ENCODE data around the gene SLC7A11.

GRCh38 chr4:138190452-138190858, 51.7 kb downstream of the SLC7A11 start:
- TF ChIP-seq POLR2AphosphoS5 (IDR thresholded peaks at IDR 0.05; ENCODE audit: low read depth) (no peak), CTCF (conservative IDR thresholded peaks at IDR 0.05; ENCODE audit: low read depth in 2 of 2) (no peak), EZH2 (IDR thresholded peaks at IDR 0.05; ENCODE audit: low read depth, unreplicated experiment) (no peak), JUNB (IDR thresholded peaks at IDR 0.05; ENCODE audit: unreplicated experiment) (no peak), EZH2phosphoT487 (IDR thresholded peaks at IDR 0.05; ENCODE audit: unreplicated experiment) (no peak), ZNF331 (CRISPR knock-in tag; IDR thresholded peaks at IDR 0.05; ENCODE audit: low read depth) (no peak), NANOG (IDR thresholded peaks at IDR 0.05; ENCODE audit: borderline replicate concordance) (no peak), CREB1 (CRISPR knock-in tag; IDR thresholded peaks at IDR 0.05; ENCODE audit: low read depth) (no peak), ZNF114 (CRISPR knock-in tag; IDR thresholded peaks at IDR 0.05) (no peak), ETS1 (IDR thresholded peaks at IDR 0.05) (no peak), STAT1 (IDR thresholded peaks at IDR 0.05; ENCODE audit: unreplicated experiment) (no peak)
- TF ChIP-seq, protein P1, sequence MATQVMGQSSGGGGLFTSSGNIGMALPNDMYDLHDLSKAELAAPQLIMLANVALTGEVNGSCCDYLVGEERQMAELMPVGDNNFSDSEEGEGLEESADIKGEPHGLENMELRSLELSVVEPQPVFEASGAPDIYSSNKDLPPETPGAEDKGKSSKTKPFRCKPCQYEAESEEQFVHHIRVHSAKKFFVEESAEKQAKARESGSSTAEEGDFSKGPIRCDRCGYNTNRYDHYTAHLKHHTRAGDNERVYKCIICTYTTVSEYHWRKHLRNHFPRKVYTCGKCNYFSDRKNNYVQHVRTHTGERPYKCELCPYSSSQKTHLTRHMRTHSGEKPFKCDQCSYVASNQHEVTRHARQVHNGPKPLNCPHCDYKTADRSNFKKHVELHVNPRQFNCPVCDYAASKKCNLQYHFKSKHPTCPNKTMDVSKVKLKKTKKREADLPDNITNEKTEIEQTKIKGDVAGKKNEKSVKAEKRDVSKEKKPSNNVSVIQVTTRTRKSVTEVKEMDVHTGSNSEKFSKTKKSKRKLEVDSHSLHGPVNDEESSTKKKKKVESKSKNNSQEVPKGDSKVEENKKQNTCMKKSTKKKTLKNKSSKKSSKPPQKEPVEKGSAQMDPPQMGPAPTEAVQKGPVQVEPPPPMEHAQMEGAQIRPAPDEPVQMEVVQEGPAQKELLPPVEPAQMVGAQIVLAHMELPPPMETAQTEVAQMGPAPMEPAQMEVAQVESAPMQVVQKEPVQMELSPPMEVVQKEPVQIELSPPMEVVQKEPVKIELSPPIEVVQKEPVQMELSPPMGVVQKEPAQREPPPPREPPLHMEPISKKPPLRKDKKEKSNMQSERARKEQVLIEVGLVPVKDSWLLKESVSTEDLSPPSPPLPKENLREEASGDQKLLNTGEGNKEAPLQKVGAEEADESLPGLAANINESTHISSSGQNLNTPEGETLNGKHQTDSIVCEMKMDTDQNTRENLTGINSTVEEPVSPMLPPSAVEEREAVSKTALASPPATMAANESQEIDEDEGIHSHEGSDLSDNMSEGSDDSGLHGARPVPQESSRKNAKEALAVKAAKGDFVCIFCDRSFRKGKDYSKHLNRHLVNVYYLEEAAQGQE (IDR thresholded peaks at IDR 0.05; ENCODE audit: unreplicated experiment): no peak
- TF ChIP-seq, protein P2, sequence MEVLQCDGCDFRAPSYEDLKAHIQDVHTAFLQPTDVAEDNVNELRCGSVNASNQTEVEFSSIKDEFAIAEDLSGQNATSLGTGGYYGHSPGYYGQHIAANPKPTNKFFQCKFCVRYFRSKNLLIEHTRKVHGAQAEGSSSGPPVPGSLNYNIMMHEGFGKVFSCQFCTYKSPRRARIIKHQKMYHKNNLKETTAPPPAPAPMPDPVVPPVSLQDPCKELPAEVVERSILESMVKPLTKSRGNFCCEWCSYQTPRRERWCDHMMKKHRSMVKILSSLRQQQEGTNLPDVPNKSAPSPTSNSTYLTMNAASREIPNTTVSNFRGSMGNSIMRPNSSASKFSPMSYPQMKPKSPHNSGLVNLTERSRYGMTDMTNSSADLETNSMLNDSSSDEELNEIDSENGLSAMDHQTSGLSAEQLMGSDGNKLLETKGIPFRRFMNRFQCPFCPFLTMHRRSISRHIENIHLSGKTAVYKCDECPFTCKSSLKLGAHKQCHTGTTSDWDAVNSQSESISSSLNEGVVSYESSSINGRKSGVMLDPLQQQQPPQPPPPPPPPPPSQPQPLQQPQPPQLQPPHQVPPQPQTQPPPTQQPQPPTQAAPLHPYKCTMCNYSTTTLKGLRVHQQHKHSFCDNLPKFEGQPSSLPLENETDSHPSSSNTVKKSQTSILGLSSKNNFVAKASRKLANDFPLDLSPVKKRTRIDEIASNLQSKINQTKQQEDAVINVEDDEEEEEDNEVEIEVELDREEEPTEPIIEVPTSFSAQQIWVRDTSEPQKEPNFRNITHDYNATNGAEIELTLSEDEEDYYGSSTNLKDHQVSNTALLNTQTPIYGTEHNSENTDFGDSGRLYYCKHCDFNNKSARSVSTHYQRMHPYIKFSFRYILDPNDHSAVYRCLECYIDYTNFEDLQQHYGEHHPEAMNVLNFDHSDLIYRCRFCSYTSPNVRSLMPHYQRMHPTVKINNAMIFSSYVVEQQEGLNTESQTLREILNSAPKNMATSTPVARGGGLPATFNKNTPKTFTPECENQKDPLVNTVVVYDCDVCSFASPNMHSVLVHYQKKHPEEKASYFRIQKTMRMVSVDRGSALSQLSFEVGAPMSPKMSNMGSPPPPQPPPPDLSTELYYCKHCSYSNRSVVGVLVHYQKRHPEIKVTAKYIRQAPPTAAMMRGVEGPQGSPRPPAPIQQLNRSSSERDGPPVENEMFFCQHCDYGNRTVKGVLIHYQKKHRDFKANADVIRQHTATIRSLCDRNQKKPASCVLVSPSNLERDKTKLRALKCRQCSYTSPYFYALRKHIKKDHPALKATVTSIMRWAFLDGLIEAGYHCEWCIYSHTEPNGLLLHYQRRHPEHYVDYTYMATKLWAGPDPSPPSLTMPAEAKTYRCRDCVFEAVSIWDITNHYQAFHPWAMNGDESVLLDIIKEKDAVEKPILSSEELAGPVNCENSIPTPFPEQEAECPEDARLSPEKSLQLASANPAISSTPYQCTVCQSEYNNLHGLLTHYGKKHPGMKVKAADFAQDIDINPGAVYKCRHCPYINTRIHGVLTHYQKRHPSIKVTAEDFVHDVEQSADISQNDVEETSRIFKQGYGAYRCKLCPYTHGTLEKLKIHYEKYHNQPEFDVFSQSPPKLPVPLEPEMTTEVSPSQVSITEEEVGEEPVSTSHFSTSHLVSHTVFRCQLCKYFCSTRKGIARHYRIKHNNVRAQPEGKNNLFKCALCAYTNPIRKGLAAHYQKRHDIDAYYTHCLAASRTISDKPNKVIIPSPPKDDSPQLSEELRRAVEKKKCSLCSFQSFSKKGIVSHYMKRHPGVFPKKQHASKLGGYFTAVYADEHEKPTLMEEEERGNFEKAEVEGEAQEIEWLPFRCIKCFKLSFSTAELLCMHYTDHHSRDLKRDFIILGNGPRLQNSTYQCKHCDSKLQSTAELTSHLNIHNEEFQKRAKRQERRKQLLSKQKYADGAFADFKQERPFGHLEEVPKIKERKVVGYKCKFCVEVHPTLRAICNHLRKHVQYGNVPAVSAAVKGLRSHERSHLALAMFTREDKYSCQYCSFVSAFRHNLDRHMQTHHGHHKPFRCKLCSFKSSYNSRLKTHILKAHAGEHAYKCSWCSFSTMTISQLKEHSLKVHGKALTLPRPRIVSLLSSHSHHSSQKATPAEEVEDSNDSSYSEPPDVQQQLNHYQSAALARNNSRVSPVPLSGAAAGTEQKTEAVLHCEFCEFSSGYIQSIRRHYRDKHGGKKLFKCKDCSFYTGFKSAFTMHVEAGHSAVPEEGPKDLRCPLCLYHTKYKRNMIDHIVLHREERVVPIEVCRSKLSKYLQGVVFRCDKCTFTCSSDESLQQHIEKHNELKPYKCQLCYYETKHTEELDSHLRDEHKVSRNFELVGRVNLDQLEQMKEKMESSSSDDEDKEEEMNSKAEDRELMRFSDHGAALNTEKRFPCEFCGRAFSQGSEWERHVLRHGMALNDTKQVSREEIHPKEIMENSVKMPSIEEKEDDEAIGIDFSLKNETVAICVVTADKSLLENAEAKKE (CRISPR knock-in tag; IDR thresholded peaks at IDR 0.05): no peak

Data from GM23338 (cell line).